Esophagus muscularis mucosa (tissue), 4 donors: ENCODE results near the gene SLC24A3. TPM values are rescaled to one million over a fixed set of nuclear protein-coding genes. Genes with fewer than 3 reads are reported as not detected.

Experiments
- DNase-seq: peaks from one replicate; pipeline ENCODE4 v3.0.0-alpha.2; 2017; ENCODE audit errors: extremely low spot score
- H3K27ac ChIP-seq, 4 donors: fragments of 200-600 bp; sonication (generic); replicated peaks in 1 of 4; 1 replicate in 3 of 4; 2 replicates in 1 of 4; pipeline ENCODE4 v1.5.1; 2016 to 2019; ENCODE audit warnings: mild to moderate bottlenecking in 1 of 4
- H3K27me3 ChIP-seq, 4 donors: fragments of 200-600 bp; sonication (generic); one replicate each; pipeline versions ENCODE4 v1.5.1 to v1.6.0; 2016 to 2019
- H3K36me3 ChIP-seq, 4 donors: fragments of 200-600 bp; sonication (generic); one replicate each; pipeline ENCODE4 v1.5.1; 2016 to 2019
- H3K4me1 ChIP-seq, 4 donors: fragments of 200-600 bp; sonication (generic); one replicate each; pipeline ENCODE4 v1.5.1; 2016 to 2019
- H3K4me3 ChIP-seq, 4 donors: fragments of 200-600 bp; sonication (generic); 1 replicate in 2 of 4; 2 replicates in 2 of 4; pipeline ENCODE4 v1.5.1; 2016 to 2019; ENCODE audit warnings: mild to moderate bottlenecking in 4 of 4, moderate library complexity in 1 of 4
- H3K9me3 ChIP-seq, 4 donors: fragments of 200-600 bp; sonication (generic); 1 replicate in 3 of 4; 2 replicates in 1 of 4; pipeline ENCODE4 v1.5.1; 2016 to 2019
- EP300 ChIP-seq: sonication (generic); formaldehyde crosslinking; IDR thresholded peaks from one replicate; pipeline ENCODE4 v1.6.1; 2017; ENCODE audit warnings: antibody characterized with exemption
- POLR2A ChIP-seq: fragments of 450-650 bp; IDR thresholded peaks from one replicate; pipeline ENCODE4 v1.6.1; 2017; ENCODE audit warnings: antibody characterized with exemption, moderate library complexity, mild to moderate bottlenecking, low read depth
- POLR2AphosphoS5 ChIP-seq, 2 donors: sonication (generic); formaldehyde crosslinking; IDR thresholded peaks; one replicate each; pipeline ENCODE4 v1.6.1; 2017; ENCODE audit warnings: antibody characterized with exemption in 2 of 2
- WGBS: methylation state at CpG from one replicate; pipeline ENCODE4 v1.1.5; 2018; 5-methylcytosine and 5-hydroxymethylcytosine counted together
- intact Hi-C: fragments of 100-400 bp; cut with DNase I; formaldehyde crosslinking; loops from one replicate; pipeline ENCODE4 v1.15.1; 2023
- total RNA-seq, 4 donors: library from RNA; depleted of rRNA; stranded (reverse); fragments of >200 nt; gene quantifications; one replicate each; pipeline versions ENCODE4 v1.1.0 to v1.2.1, GENCODE V29; 2016
- TF ChIP-seq, protein P1 (sequence below), 3 experiments: fragments of 200-600 bp in 2 of 3; fragments of 450-650 bp in 1 of 3; sonication (generic) in 2 of 3; IDR thresholded peaks; one replicate each; pipeline ENCODE4 v1.5.1; 2017 to 2019; ENCODE audit warnings: antibody characterized with exemption in 3 of 3, mild to moderate bottlenecking in 2 of 3, moderate library complexity in 1 of 3

The SLC24A3 gene
- total RNA-seq, 4 donors from 2014 or later, result 4.6 to 11.5 (median 6.6) TPM

DNA sequence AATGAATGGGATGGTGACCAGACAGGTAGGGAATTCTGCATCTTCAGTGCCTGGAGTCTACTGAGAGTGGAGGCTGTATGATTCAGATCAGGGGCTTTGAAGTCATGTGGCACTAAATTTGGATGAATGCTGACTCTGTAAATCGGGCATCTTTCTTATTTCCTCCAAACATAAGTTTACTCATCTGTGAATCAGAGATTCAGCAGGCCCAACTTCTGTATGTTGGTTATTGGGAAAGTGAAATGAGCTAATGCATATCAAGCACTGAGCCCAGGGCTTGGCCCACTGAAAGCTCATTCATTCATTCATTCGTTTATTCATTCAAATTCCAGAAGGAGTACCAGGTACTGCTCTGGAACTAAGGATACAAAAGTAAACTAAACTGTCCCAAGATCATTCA lies 353.3 kb downstream of the SLC24A3 start:
- H3K27ac ChIP-seq, result no peak overlapping the region
- 75% methylated on average over 2 of the region's 2 CpGs for WGBS
- H3K27me3 ChIP-seq, result no peaks in the 10 kb centered on the region
- H3K4me1 ChIP-seq, result peaks cover 0 to 37% (median 32%) of the 10 kb centered on the region in 4 donors
- no peaks in the 10 kb centered on the region for H3K36me3 ChIP-seq
- intact Hi-C loops, result no loop called here
- DNase-seq, result no peak
- TF ChIP-seq POLR2AphosphoS5 (IDR thresholded peaks at IDR 0.05) (no peak), EP300 (no peak), POLR2A (no peak)
- TF ChIP-seq, protein P1, sequence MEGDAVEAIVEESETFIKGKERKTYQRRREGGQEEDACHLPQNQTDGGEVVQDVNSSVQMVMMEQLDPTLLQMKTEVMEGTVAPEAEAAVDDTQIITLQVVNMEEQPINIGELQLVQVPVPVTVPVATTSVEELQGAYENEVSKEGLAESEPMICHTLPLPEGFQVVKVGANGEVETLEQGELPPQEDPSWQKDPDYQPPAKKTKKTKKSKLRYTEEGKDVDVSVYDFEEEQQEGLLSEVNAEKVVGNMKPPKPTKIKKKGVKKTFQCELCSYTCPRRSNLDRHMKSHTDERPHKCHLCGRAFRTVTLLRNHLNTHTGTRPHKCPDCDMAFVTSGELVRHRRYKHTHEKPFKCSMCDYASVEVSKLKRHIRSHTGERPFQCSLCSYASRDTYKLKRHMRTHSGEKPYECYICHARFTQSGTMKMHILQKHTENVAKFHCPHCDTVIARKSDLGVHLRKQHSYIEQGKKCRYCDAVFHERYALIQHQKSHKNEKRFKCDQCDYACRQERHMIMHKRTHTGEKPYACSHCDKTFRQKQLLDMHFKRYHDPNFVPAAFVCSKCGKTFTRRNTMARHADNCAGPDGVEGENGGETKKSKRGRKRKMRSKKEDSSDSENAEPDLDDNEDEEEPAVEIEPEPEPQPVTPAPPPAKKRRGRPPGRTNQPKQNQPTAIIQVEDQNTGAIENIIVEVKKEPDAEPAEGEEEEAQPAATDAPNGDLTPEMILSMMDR (IDR thresholded peaks at IDR 0.05), result no peak
- H3K4me3 ChIP-seq, result no peak overlapping the region
- H3K9me3 ChIP-seq, result no peaks in the 10 kb centered on the region

DNA sequence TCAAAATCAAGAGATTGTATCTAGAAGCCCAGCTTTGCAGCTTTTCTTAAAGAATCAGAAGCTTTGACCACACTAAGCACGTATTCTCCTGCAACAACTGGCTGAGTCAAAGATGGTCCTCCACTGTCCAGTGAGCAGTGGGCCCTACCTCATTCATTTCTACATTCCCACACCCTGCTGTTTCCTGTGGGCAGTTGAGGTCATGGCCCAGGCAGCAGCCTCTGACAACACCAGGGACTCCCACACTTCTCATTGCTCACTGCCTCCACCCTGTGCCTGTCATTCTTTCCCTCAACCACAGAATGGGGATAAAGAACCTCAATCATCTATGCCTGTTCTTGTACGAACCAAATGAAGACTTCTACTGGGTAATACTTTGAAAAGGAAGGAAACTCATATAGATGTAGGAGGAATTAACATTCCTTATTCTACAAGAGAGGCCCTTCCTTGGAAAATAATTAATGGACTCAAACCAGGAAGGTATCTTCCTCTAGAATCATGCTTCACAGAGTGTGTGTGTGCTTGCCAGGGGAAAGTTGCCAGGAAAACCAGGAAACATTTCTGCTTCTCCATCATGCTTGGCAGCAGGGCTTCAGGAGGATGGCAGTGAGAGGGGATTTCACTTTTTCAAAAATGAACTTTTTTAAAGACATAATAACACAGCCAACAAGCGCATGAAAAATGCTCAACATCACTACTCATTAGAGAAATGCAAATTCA lies 353.9 kb downstream of the SLC24A3 start:
- DNase-seq, result no peak
- no peaks in the 10 kb centered on the region for H3K36me3 ChIP-seq
- no peak overlapping the region for H3K4me3 ChIP-seq
- no peaks in the 10 kb centered on the region for H3K9me3 ChIP-seq
- TF ChIP-seq, protein P1 (IDR thresholded peaks at IDR 0.05), result no peak
- TF ChIP-seq EP300 (no peak), POLR2A (no peak)
- intact Hi-C loops, result no loop called here
- no peaks in the 10 kb centered on the region for H3K27me3 ChIP-seq
- no peak overlapping the region for H3K27ac ChIP-seq
- WGBS, result 62% methylated on average over 3 of the region's 3 CpGs
- H3K4me1 ChIP-seq, result peaks cover 0 to 34% (median 31%) of the 10 kb centered on the region in 4 donors

- H3K27ac ChIP-seq, result no peak overlapping the region
- H3K4me3 ChIP-seq, result no peak overlapping the region
- H3K4me1 ChIP-seq, result peaks cover 0 to 17% (median 14%) of the 10 kb centered on the region in 4 donors
- no peak for DNase-seq
- WGBS, result 91% methylated on average over 2 of the region's 2 CpGs
- H3K9me3 ChIP-seq, result peaks cover 0 to 3% (median 0%) of the 10 kb centered on the region in 4 donors
- TF ChIP-seq, protein P1 (IDR thresholded peaks at IDR 0.05), result no peak
- TF ChIP-seq POLR2AphosphoS5 (IDR thresholded peaks at IDR 0.05), result no peak
- no peak for TF ChIP-seq EP300
- TF ChIP-seq POLR2A, result no peak
- intact Hi-C loops, result no loop called here
- no peaks in the 10 kb centered on the region for H3K36me3 ChIP-seq
- no peaks in the 10 kb centered on the region for H3K27me3 ChIP-seq
Observed at GRCh38 chr20:19568128-19568527, 355.7 kb downstream of the SLC24A3 start.

GRCh38 chr20:19571996-19572395 lies 359.6 kb downstream of the SLC24A3 start:
- Histone ChIP-seq H3K27ac (no peak overlapping the region), H3K4me3 (no peak overlapping the region), H3K4me1 (no peaks in the 10 kb centered on the region), H3K27me3 (no peaks in the 10 kb centered on the region), H3K36me3 (no peaks in the 10 kb centered on the region), H3K9me3 (peaks cover 0 to 3% (median 0%) of the 10 kb centered on the region in 4 donors)
- intact Hi-C loops, result no loop called here
- WGBS, result 96% methylated on average over 2 of the region's 2 CpGs
- DNase-seq, result no peak
- TF ChIP-seq EP300 (no peak), POLR2AphosphoS5 (IDR thresholded peaks at IDR 0.05) (no peak), POLR2A (no peak)
- TF ChIP-seq, protein P1 (IDR thresholded peaks at IDR 0.05), result no peak

- no peaks in the 10 kb centered on the region for H3K4me1 ChIP-seq
- no peaks in the 10 kb centered on the region for H3K27me3 ChIP-seq
- no peaks in the 10 kb centered on the region for H3K9me3 ChIP-seq
- no peak overlapping the region for H3K4me3 ChIP-seq
- no peak overlapping the region for H3K27ac ChIP-seq
- intact Hi-C loops, result no loop called here
- DNase-seq, result no peak
- TF ChIP-seq EP300, result no peak
- TF ChIP-seq POLR2AphosphoS5 (IDR thresholded peaks at IDR 0.05), result no peak
- no peak for TF ChIP-seq POLR2A
- TF ChIP-seq, protein P1 (IDR thresholded peaks at IDR 0.05), result no peak
- no peaks in the 10 kb centered on the region for H3K36me3 ChIP-seq
- WGBS, result 86% methylated on average over 3 of the region's 3 CpGs
Observed at GRCh38 chr20:19577692-19578091, 365.2 kb downstream of the SLC24A3 start.
